PC-9 (cell line): ENCODE results near the gene USP17L30. TPM values are rescaled to one million over a fixed set of nuclear protein-coding genes. Genes with fewer than 3 reads are reported as not detected.
"Not testable (repeated sequence)": the region's sequence is repeated elsewhere in the genome, so short reads cannot be mapped to it uniquely, and the experiment has no call there.

ENCODE experiments used
- BruUV-seq: library from RNA; stranded (reverse); fragments of 400-500 nt; replicated peaks from 2 replicates; lab custom pipeline; 2021; lab: Mats Ljungman, UMichigan
- CTCF ChIA-PET: fragments of 300-600 bp; sonication (Branson Sonifier 250); formaldehyde crosslinking; loops from one replicate; lab custom pipeline; 2022; ENCODE audit warnings: antibody characterized with exemption; lab: Charles Lee
- POLR2A ChIA-PET: fragments of 300-600 bp; sonication (Branson Sonifier 250); formaldehyde crosslinking; loops from one replicate; lab custom pipeline; 2022; ENCODE audit warnings: antibody characterized with exemption; ENCODE audit not compliant: unreplicated experiment; lab: Charles Lee
- DNase-seq, 2 experiments: peaks; one replicate each; pipeline versions ENCODE4 v3.0.0 to v3.0.0-alpha.2; 2015 to 2022; ENCODE audit warnings: mixed read lengths in 1 of 2
- H2AFZ ChIP-seq: fragments of 200-600 bp; sonication (generic); 2 replicates; pipeline ENCODE4 v1.8.1; 2017; ENCODE audit warnings: antibody characterized with exemption
- H3F3A ChIP-seq: fragments of 200-600 bp; sonication (generic); 2 replicates; pipeline ENCODE4 v1.8.1; 2017; ENCODE audit warnings: antibody characterized with exemption, mild to moderate bottlenecking, low read depth; ENCODE audit not compliant: insufficient read depth
- H3K27ac ChIP-seq: fragments of 200-600 bp; sonication (generic); 2 replicates; pipeline ENCODE4 v1.6.1; 2016; ENCODE audit warnings: mixed run types
- H3K27me3 ChIP-seq: fragments of 200-600 bp; sonication (generic); 2 replicates; pipeline ENCODE4 v1.6.1; 2016; ENCODE audit warnings: low read depth, mixed run types; ENCODE audit not compliant: insufficient read depth
- H3K36me3 ChIP-seq: fragments of 200-600 bp; sonication (generic); 2 replicates; pipeline ENCODE4 v1.6.1; 2016; ENCODE audit warnings: low read depth, mixed run types
- H3K4me1 ChIP-seq: fragments of 200-600 bp; sonication (generic); replicated peaks from 2 replicates; pipeline ENCODE4 v1.6.1; 2016; ENCODE audit warnings: mixed run types; ENCODE audit not compliant: insufficient read depth
- H3K4me2 ChIP-seq: fragments of 200-600 bp; sonication (generic); 2 replicates; pipeline ENCODE4 v1.6.1; 2017; ENCODE audit warnings: mixed run types
- H3K4me3 ChIP-seq: fragments of 200-600 bp; sonication (generic); 2 replicates; pipeline ENCODE4 v1.6.1; 2016; ENCODE audit warnings: mixed run types
- H3K79me2 ChIP-seq: fragments of 200-600 bp; sonication (generic); 2 replicates; pipeline ENCODE4 v1.6.1; 2017; ENCODE audit warnings: low read depth, mixed run types
- H3K9me2 ChIP-seq: fragments of 200-600 bp; sonication (generic); 2 replicates; pipeline ENCODE4 v1.8.1; 2017; ENCODE audit warnings: mild to moderate bottlenecking; ENCODE audit not compliant: insufficient read depth
- H3K9me3 ChIP-seq: fragments of 200-600 bp; sonication (generic); 2 replicates; pipeline ENCODE4 v1.8.1; 2016; ENCODE audit warnings: low read depth; ENCODE audit not compliant: insufficient read depth
- H4K20me1 ChIP-seq: fragments of 200-600 bp; sonication (generic); 2 replicates; pipeline ENCODE4 v1.8.1; 2017; ENCODE audit not compliant: insufficient read depth
- CTCF ChIP-seq: fragments of 200-600 bp; sonication (generic); conservative IDR thresholded peaks from 2 replicates; pipeline ENCODE4 v1.6.1; 2017; ENCODE audit warnings: mixed run types, antibody characterized with exemption, mild to moderate bottlenecking, moderate library complexity
- intact Hi-C: fragments of 100-400 bp; cut with micrococcal nuclease; formaldehyde crosslinking; loops from one replicate; pipeline ENCODE4 v1.10.0; 2022; ENCODE audit not compliant: unreplicated experiment
- total RNA-seq: library from RNA; stranded (reverse); gene quantifications from 2 replicates; pipeline ENCODE4 v1.2.3, GENCODE V29; 2021

Gene USP17L30
- total RNA-seq, 1 experiment from 2014 or later: not detected

- BruUV-seq, H3K9me3 ChIP-seq, H3F3A ChIP-seq, H3K27me3 ChIP-seq, H3K4me3 ChIP-seq, intact Hi-C loops, H3K36me3 ChIP-seq, H3K79me2 ChIP-seq, H4K20me1 ChIP-seq, H3K4me2 ChIP-seq, DNase-seq, H3K9me2 ChIP-seq, H3K4me1 ChIP-seq, POLR2A ChIA-PET, H2AFZ ChIP-seq, CTCF ChIA-PET, H3K27ac ChIP-seq: not testable (repeated sequence)
Observed at GRCh38 chr4:9348593-9348992, 14.3 kb upstream of the USP17L30 start, which contains the start of gene USP17L28. Gene USP17L28 (plus strand): TSS chr4:9348893. CDS start chr4:9348893, 0 bp downstream.

GRCh38 chr4:9350866-9351265 lies 12.1 kb upstream of the USP17L30 start:
- H3K27me3 ChIP-seq, intact Hi-C loops, DNase-seq, H3K27ac ChIP-seq, H3K9me2 ChIP-seq, CTCF ChIA-PET, H3K79me2 ChIP-seq, H3K9me3 ChIP-seq, H3F3A ChIP-seq, BruUV-seq, H3K4me1 ChIP-seq, H4K20me1 ChIP-seq, POLR2A ChIA-PET, H2AFZ ChIP-seq, H3K36me3 ChIP-seq, H3K4me2 ChIP-seq, H3K4me3 ChIP-seq: not testable (repeated sequence)

GRCh38 chr4:9353338-9353737 lies 9.6 kb upstream of the USP17L30 start, which contains the start of gene USP17L29:
Gene USP17L29 (plus strand): TSS chr4:9353638. CDS start chr4:9353638, 0 bp downstream.
- H2AFZ ChIP-seq, CTCF ChIA-PET, H3K4me2 ChIP-seq, H3K9me3 ChIP-seq, intact Hi-C loops, DNase-seq, H4K20me1 ChIP-seq, H3F3A ChIP-seq, H3K4me3 ChIP-seq, POLR2A ChIA-PET, H3K36me3 ChIP-seq, H3K27me3 ChIP-seq, H3K4me1 ChIP-seq, H3K27ac ChIP-seq, H3K9me2 ChIP-seq, H3K79me2 ChIP-seq, BruUV-seq: not testable (repeated sequence)

GRCh38 chr4:9379881-9380280 lies 17.0 kb downstream of the USP17L30 start:
- H3K4me2 ChIP-seq, POLR2A ChIA-PET, intact Hi-C loops, H3K36me3 ChIP-seq, H3K9me3 ChIP-seq, H3F3A ChIP-seq, DNase-seq, H3K27ac ChIP-seq, H3K27me3 ChIP-seq, H2AFZ ChIP-seq, BruUV-seq, H3K4me3 ChIP-seq, H3K79me2 ChIP-seq, H3K9me2 ChIP-seq, H3K4me1 ChIP-seq, CTCF ChIA-PET, H4K20me1 ChIP-seq: not testable (repeated sequence)

- intact Hi-C loops, H4K20me1 ChIP-seq, H3K79me2 ChIP-seq, POLR2A ChIA-PET, H3K27me3 ChIP-seq, BruUV-seq, CTCF ChIA-PET, H3K9me2 ChIP-seq, H3F3A ChIP-seq, H3K9me3 ChIP-seq, H3K4me2 ChIP-seq, H2AFZ ChIP-seq, H3K36me3 ChIP-seq, H3K27ac ChIP-seq, H3K4me3 ChIP-seq, H3K4me1 ChIP-seq: not testable (repeated sequence)
- peak; percentile 58 for TF ChIP-seq CTCF
- peak in 1 of 2 experiments; percentile 19 for DNase-seq
Observed at GRCh38 chr4:9381012-9381534, 18.1 kb downstream of the USP17L30 start.
